K562 (cell line): ENCODE results near the gene SLC35G6. TPM values are rescaled to one million over a fixed set of nuclear protein-coding genes. Genes with fewer than 3 reads are reported as not detected.
A peak's percentile ranks its signal among the peaks of the same experiment; 100 is the strongest.

Experiments
- CHCHD3 ChIP-seq: fragments of 250-450 bp; sonication (Bioruptor Pico); IDR thresholded peaks from 2 replicates; pipeline ENCODE4 v2.1.2; 2022; ENCODE audit warnings: mild to moderate bottlenecking
- CTCF ChIP-seq, 3 experiments: IDR thresholded peaks in 2 of 3; conservative IDR thresholded peaks in 1 of 3; 2 replicates each; pipeline ENCODE4 v1.5.1; 2011 to 2012; ENCODE audit warnings: low read length in 3 of 3, mild to moderate bottlenecking in 3 of 3, control low read depth in 2 of 3, improper control_type of control experiment in 1 of 3, inconsistent platforms in 1 of 3, low read depth in 1 of 3, mixed read lengths in 1 of 3, moderate library complexity in 1 of 3; ENCODE audit not compliant: insufficient read depth in 2 of 3
- ESRRA ChIP-seq: fragments of 450-650 bp; IDR thresholded peaks from 2 replicates; pipeline ENCODE4 v1.6.1; 2014; ENCODE audit warnings: low read depth, mild to moderate bottlenecking, moderate library complexity, borderline replicate concordance
- GATAD2A ChIP-seq: fragments of 450-650 bp; IDR thresholded peaks from 2 replicates; pipeline ENCODE4 v1.6.1; 2017
- HDAC6 ChIP-seq: IDR thresholded peaks from 2 replicates; pipeline ENCODE4 v1.6.1; 2012; ENCODE audit warnings: low read depth, mild to moderate bottlenecking, control low read depth, inconsistent platforms, low read length, moderate library complexity
- KAT8 ChIP-seq: fragments of 450-650 bp; IDR thresholded peaks from 2 replicates; pipeline ENCODE4 v1.6.1; 2016; ENCODE audit warnings: low read depth, mild to moderate bottlenecking
- MAFF ChIP-seq: IDR thresholded peaks from 2 replicates; pipeline ENCODE4 v1.6.1; 2012; ENCODE audit warnings: low read length, improper control_type of control experiment
- MITF ChIP-seq: IDR thresholded peaks from 2 replicates; pipeline ENCODE4 v1.6.1; 2014; ENCODE audit warnings: antibody characterized with exemption
- MTA3 ChIP-seq: fragments of 450-650 bp; formaldehyde crosslinking; IDR thresholded peaks from 2 replicates; pipeline ENCODE4 v1.6.1; 2017; ENCODE audit warnings: mild to moderate bottlenecking, borderline replicate concordance
- MYBL2 ChIP-seq, 2 experiments: fragments of 450-650 bp in 1 of 2; sonication (generic) in 1 of 2; formaldehyde crosslinking in 1 of 2; IDR thresholded peaks; 2 replicates each; pipeline versions ENCODE4 v1.6.1 to v1.8.1; 2017 to 2022; ENCODE audit warnings: borderline replicate concordance in 1 of 2, inconsistent platforms in 1 of 2, low read depth in 1 of 2, mild to moderate bottlenecking in 1 of 2, missing genetic modification reagents in 1 of 2, moderate library complexity in 1 of 2
- NEUROD1 ChIP-seq: fragments of 150-350 bp; IDR thresholded peaks from 2 replicates; pipeline ENCODE4 v1.6.1; 2014; ENCODE audit warnings: borderline replicate concordance, low read length, low read depth; ENCODE audit not compliant: partially characterized antibody
- NR2C1 ChIP-seq, 2 experiments: fragments of 450-650 bp; IDR thresholded peaks; 2 replicates each; pipeline ENCODE4 v1.6.1; 2017; ENCODE audit warnings: mild to moderate bottlenecking in 2 of 2, antibody characterized with exemption in 1 of 2, inconsistent platforms in 1 of 2, missing compliant biosample characterization in 1 of 2, missing genetic modification characterization in 1 of 2
- PCBP2 ChIP-seq: fragments of 200-400 bp; formaldehyde crosslinking; IDR thresholded peaks from 2 replicates; pipeline ENCODE4 v1.6.1; 2018; ENCODE audit warnings: low read length, low read depth, mild to moderate bottlenecking, moderate library complexity; ENCODE audit not compliant: poor library complexity, severe bottlenecking
- POLR2G ChIP-seq: fragments of 200-400 bp; formaldehyde crosslinking; IDR thresholded peaks from 2 replicates; pipeline ENCODE4 v1.6.1; 2017; ENCODE audit warnings: low read depth, mild to moderate bottlenecking, antibody characterized with exemption, low read length, moderate library complexity
- RFX7 ChIP-seq: fragments of 250-450 bp; sonication (Bioruptor Pico); IDR thresholded peaks from 2 replicates; pipeline ENCODE4 v1.5.1; 2021; ENCODE audit warnings: mild to moderate bottlenecking
- TAF9B ChIP-seq: fragments of 450-650 bp; IDR thresholded peaks from 2 replicates; pipeline ENCODE4 v1.6.1; 2018; ENCODE audit warnings: mild to moderate bottlenecking; ENCODE audit not compliant: partially characterized antibody
- TCF7 ChIP-seq: sonication (generic); IDR thresholded peaks from 2 replicates; pipeline ENCODE4 v1.6.1; 2016; ENCODE audit warnings: antibody characterized with exemption, borderline replicate concordance
- XRCC3 ChIP-seq: fragments of 450-650 bp; IDR thresholded peaks from 2 replicates; pipeline ENCODE4 v1.6.1; 2017; ENCODE audit warnings: mild to moderate bottlenecking, moderate library complexity
- ZNF124 ChIP-seq: sonication (generic); formaldehyde crosslinking; IDR thresholded peaks from 2 replicates; pipeline ENCODE4 v1.8.1; 2022; ENCODE audit warnings: missing genetic modification reagents
- ZNF3 ChIP-seq: fragments of 250-450 bp; sonication (Bioruptor Pico); IDR thresholded peaks from 2 replicates; pipeline ENCODE4 v1.5.0; 2021; ENCODE audit warnings: mild to moderate bottlenecking, moderate library complexity
- polyA plus RNA-seq, 8 experiments: library from polyadenylated mRNA; depleted of rRNA in 4 of 8; stranded (reverse) in 5 of 8; unstranded in 3 of 8; fragments of >200 nt; fragmentation: Nextera tagmentation in 2 of 8; fragmentation: Illumina TruSeq in 1 of 8; extraction: Ambion mirVana in 2 of 8; extraction: Trizol in 1 of 8; gene quantifications; 2 replicates each; pipeline versions ENCODE4 v1.2.1 to v1.2.3, GENCODE V29; 2011 to 2014; ENCODE audit warnings: inconsistent platforms in 1 of 8, missing spikeins in 1 of 8
- total RNA-seq, 7 experiments: library from RNA; depleted of rRNA in 6 of 7; stranded (reverse); fragments of >200 nt in 6 of 7; fragmentation: Illumina TruSeq in 2 of 7; extraction: Trizol in 2 of 7; gene quantifications; 2 replicates each; pipeline versions ENCODE4 v1.2.1 to v1.2.3, GENCODE V29; 2011 to 2021; ENCODE audit warnings: low replicate concordance in 1 of 7
- TF ChIP-seq, protein P1 (sequence below): fragments of 250-450 bp; sonication (Bioruptor Pico); IDR thresholded peaks from 2 replicates; pipeline ENCODE4 v1.8.0; 2021; ENCODE audit warnings: mild to moderate bottlenecking, moderate library complexity
- TF ChIP-seq, protein P2 (sequence below): sonication (generic); formaldehyde crosslinking; IDR thresholded peaks from 2 replicates; pipeline ENCODE4 v1.8.0; 2022; ENCODE audit warnings: mild to moderate bottlenecking, missing genetic modification reagents

The SLC35G6 gene
- total and polyA plus RNA-seq, 9 of the 15 experiments (the other 6 are each of a cell fraction or from before 2014, with no cell fraction given) = not detected

- no peak for TF ChIP-seq MYBL2 (IDR thresholded peaks at IDR 0.05; ENCODE audit: low read depth)
- no peak for TF ChIP-seq MYBL2 (CRISPR knock-in tag; IDR thresholded peaks at IDR 0.05; ENCODE audit: borderline replicate concordance)
- no peak for TF ChIP-seq TAF9B
- TF ChIP-seq ZNF124 (CRISPR knock-in tag) = no peak
- TF ChIP-seq CTCF (IDR thresholded peaks at IDR 0.05 in 2 of 3, conservative IDR thresholded peaks at IDR 0.05 in 1 of 3; ENCODE audit: insufficient read depth in 2 of 3, low read depth in 1 of 3, low read length in 3 of 3) = peak in 2 of 3 experiments; percentile 10 to 16; a peak in 1 of 6 replicates
- TF ChIP-seq POLR2G = peak; percentile 72
- no peak for TF ChIP-seq GATAD2A
- peak; percentile 33; the same call in 1 of the 2 replicates for TF ChIP-seq NR2C1 (IDR thresholded peaks at IDR 0.05)
- peak; percentile 44; the same call in 1 of the 2 replicates for TF ChIP-seq NR2C1 (tag; IDR thresholded peaks at IDR 0.05)
- TF ChIP-seq, protein P1, sequence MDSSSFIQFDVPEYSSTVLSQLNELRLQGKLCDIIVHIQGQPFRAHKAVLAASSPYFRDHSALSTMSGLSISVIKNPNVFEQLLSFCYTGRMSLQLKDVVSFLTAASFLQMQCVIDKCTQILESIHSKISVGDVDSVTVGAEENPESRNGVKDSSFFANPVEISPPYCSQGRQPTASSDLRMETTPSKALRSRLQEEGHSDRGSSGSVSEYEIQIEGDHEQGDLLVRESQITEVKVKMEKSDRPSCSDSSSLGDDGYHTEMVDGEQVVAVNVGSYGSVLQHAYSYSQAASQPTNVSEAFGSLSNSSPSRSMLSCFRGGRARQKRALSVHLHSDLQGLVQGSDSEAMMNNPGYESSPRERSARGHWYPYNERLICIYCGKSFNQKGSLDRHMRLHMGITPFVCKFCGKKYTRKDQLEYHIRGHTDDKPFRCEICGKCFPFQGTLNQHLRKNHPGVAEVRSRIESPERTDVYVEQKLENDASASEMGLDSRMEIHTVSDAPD (CRISPR knock-in tag) = no peak
- TF ChIP-seq MITF = no peak
- TF ChIP-seq ZNF3 (CRISPR knock-in tag) = no peak
- no peak for TF ChIP-seq CHCHD3 (CRISPR knock-in tag)
- no peak for TF ChIP-seq HDAC6
- TF ChIP-seq TCF7 = no peak
- TF ChIP-seq XRCC3 = no peak
- no peak for TF ChIP-seq KAT8
- TF ChIP-seq PCBP2 = no peak
- TF ChIP-seq, protein P2, sequence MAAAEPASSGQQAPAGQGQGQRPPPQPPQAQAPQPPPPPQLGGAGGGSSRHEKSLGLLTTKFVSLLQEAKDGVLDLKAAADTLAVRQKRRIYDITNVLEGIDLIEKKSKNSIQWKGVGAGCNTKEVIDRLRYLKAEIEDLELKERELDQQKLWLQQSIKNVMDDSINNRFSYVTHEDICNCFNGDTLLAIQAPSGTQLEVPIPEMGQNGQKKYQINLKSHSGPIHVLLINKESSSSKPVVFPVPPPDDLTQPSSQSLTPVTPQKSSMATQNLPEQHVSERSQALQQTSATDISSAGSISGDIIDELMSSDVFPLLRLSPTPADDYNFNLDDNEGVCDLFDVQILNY = no peak
- no peak for TF ChIP-seq MTA3
- TF ChIP-seq ESRRA = no peak
- TF ChIP-seq NEUROD1 = no peak
- TF ChIP-seq RFX7 (CRISPR knock-in tag) = no peak
- no peak for TF ChIP-seq MAFF
Measured at GRCh38 chr17:7444682-7445618, 36.3 kb upstream of the SLC35G6 start, which contains the start of gene CHRNB1 (continued).
